IMR-90 (cell line): Measurements from ENCODE around the gene NUP205. TPM values are rescaled to one million over a fixed set of nuclear protein-coding genes. Genes with fewer than 3 reads are reported as not detected.

Experiments
- ATAC-seq: fragments of 200-7000 bp; cut with Tn5 transposase; 2 replicates; pipeline ENCODE4 v1.9.1; 2020; ENCODE audit warnings: low read depth, mild to moderate bottlenecking, moderate library complexity
- BruUV-seq: library from RNA; stranded (reverse); fragments of 400-500 nt; replicated peaks from 2 replicates; lab custom pipeline; 2021; lab: Mats Ljungman, UMichigan
- CTCF ChIA-PET: fragments of 300-600 bp; formaldehyde crosslinking; extraction: SDS; loops from one replicate; lab custom pipeline; 2021; ENCODE audit warnings: antibody characterized with exemption; lab: Yijun Ruan, JAX
- POLR2A ChIA-PET: fragments of 300-600 bp; sonication (Branson Sonifier 250); formaldehyde crosslinking; loops from one replicate; lab custom pipeline; 2022; ENCODE audit warnings: antibody characterized with exemption; ENCODE audit not compliant: unreplicated experiment; lab: Charles Lee
- DNase-seq: peaks from one replicate; pipeline ENCODE4 v3.0.0; 2013
- H2AFZ ChIP-seq: replicated peaks from 2 replicates; pipeline ENCODE3; 2013; ENCODE audit warnings: low read length, mild to moderate bottlenecking; ENCODE audit not compliant: poor library complexity
- H2AK5ac ChIP-seq: 2 replicates; pipeline ENCODE4 v1.6.1; 2013; ENCODE audit warnings: low read depth, low read length, inconsistent platforms
- H2AK9ac ChIP-seq: replicated peaks from 2 replicates; pipeline ENCODE3; 2013; ENCODE audit warnings: mild to moderate bottlenecking, low read depth, low read length, moderate library complexity; ENCODE audit not compliant: poor library complexity
- H2BK120ac ChIP-seq: 2 replicates; pipeline ENCODE4 v1.6.1; 2013; ENCODE audit warnings: low read depth, low read length, inconsistent platforms
- H2BK15ac ChIP-seq: 3 replicates; pipeline ENCODE4 v1.6.1; 2013; ENCODE audit warnings: low read depth, low read length, inconsistent platforms
- H2BK20ac ChIP-seq: 2 replicates; pipeline ENCODE4 v1.6.1; 2013; ENCODE audit warnings: low read depth, mild to moderate bottlenecking, inconsistent platforms, low read length, moderate library complexity
- H2BK5ac ChIP-seq: 2 replicates; pipeline ENCODE4 v1.6.1; 2013; ENCODE audit warnings: mild to moderate bottlenecking, low read depth, low read length, inconsistent platforms; ENCODE audit not compliant: poor library complexity, severe bottlenecking
- H3K14ac ChIP-seq: replicated peaks from 2 replicates; pipeline ENCODE4 v1.6.1; 2013; ENCODE audit warnings: low read depth, low read length, inconsistent platforms
- H3K18ac ChIP-seq: 2 replicates; pipeline ENCODE4 v1.6.1; 2013; ENCODE audit warnings: low read depth, low read length, control low read depth
- H3K23ac ChIP-seq: 2 replicates; pipeline ENCODE4 v1.6.1; 2013; ENCODE audit warnings: low read depth, low read length, inconsistent platforms
- H3K27ac ChIP-seq: 2 replicates; pipeline ENCODE4 v1.5.1; 2013; ENCODE audit warnings: mild to moderate bottlenecking, control low read depth, low read length; ENCODE audit not compliant: insufficient read depth
- H3K27me3 ChIP-seq: 2 replicates; pipeline ENCODE4 v1.6.1; 2013; ENCODE audit warnings: low read length; ENCODE audit not compliant: control insufficient read depth, insufficient read depth
- H3K36me3 ChIP-seq: 2 replicates; pipeline ENCODE4 v1.6.1; 2013; ENCODE audit warnings: low read length, mixed read lengths; ENCODE audit not compliant: control insufficient read depth, insufficient read depth
- H3K4ac ChIP-seq: 2 replicates; pipeline ENCODE4 v1.6.1; 2013; ENCODE audit warnings: low read depth, low read length, inconsistent platforms
- H3K4me1 ChIP-seq: 2 replicates; pipeline ENCODE4 v1.6.1; 2013; ENCODE audit warnings: low read length, mixed read lengths; ENCODE audit not compliant: control insufficient read depth, insufficient read depth
- H3K4me2 ChIP-seq: 2 replicates; pipeline ENCODE4 v1.6.1; 2013; ENCODE audit warnings: low read depth, mild to moderate bottlenecking, control low read depth, low read length, moderate library complexity
- H3K4me3 ChIP-seq: 2 replicates; pipeline ENCODE4 v1.5.1; 2013; ENCODE audit warnings: low read depth, mild to moderate bottlenecking, control low read depth, low read length, moderate library complexity; ENCODE audit not compliant: insufficient read depth
- H3K56ac ChIP-seq: 2 replicates; pipeline ENCODE4 v1.6.1; 2013; ENCODE audit warnings: low read length, inconsistent platforms; ENCODE audit not compliant: insufficient read depth; ENCODE audit errors: extremely low read depth
- H3K79me1 ChIP-seq, 2 experiments: 2 replicates each; pipeline ENCODE4 v1.6.1; 2013; ENCODE audit warnings: low read length in 2 of 2, inconsistent platforms in 1 of 2, low read depth in 1 of 2
- H3K9ac ChIP-seq: 2 replicates; pipeline ENCODE4 v1.6.1; 2013; ENCODE audit warnings: low read depth, low read length, control low read depth
- H3K9me1 ChIP-seq: 2 replicates; pipeline ENCODE4 v1.6.1; 2013; ENCODE audit warnings: low read length, inconsistent platforms; ENCODE audit not compliant: insufficient read depth
- H3K9me3 ChIP-seq: 2 replicates; pipeline ENCODE4 v1.6.1; 2013; ENCODE audit warnings: low read length; ENCODE audit not compliant: control insufficient read depth, insufficient read depth
- H4K20me1 ChIP-seq: 2 replicates; pipeline ENCODE4 v1.6.1; 2013; ENCODE audit warnings: low read length, inconsistent platforms; ENCODE audit not compliant: insufficient read depth
- H4K5ac ChIP-seq: 2 replicates; pipeline ENCODE4 v1.6.1; 2013; ENCODE audit warnings: mild to moderate bottlenecking, low read depth, low read length, control low read depth
- H4K8ac ChIP-seq, 2 experiments: 2 replicates each; pipeline ENCODE4 v1.6.1; 2013; ENCODE audit warnings: low read depth in 2 of 2, low read length in 2 of 2, control low read depth in 1 of 2, inconsistent platforms in 1 of 2
- H4K91ac ChIP-seq: 2 replicates; pipeline ENCODE4 v1.6.1; 2013; ENCODE audit warnings: low read depth, low read length, inconsistent platforms; ENCODE audit not compliant: insufficient read depth
- BHLHE40 ChIP-seq: fragments of 150-350 bp; IDR thresholded peaks from 2 replicates; pipeline ENCODE4 v1.6.1; 2016; ENCODE audit warnings: mild to moderate bottlenecking, low read depth, low read length
- CEBPB ChIP-seq: IDR thresholded peaks from 2 replicates; pipeline ENCODE4 v1.6.1; 2012; ENCODE audit warnings: low read depth, low read length, improper control_type of control experiment
- CHD1 ChIP-seq: IDR thresholded peaks from 2 replicates; pipeline ENCODE4 v1.6.1; 2012; ENCODE audit warnings: low read depth, low read length, improper control_type of control experiment
- FOS ChIP-seq: fragments of 150-350 bp; IDR thresholded peaks from 2 replicates; pipeline ENCODE4 v1.6.1; 2016; ENCODE audit warnings: low read depth, low read length
- MAFK ChIP-seq: IDR thresholded peaks from 2 replicates; pipeline ENCODE4 v1.6.1; 2012; ENCODE audit warnings: low read depth, low read length, improper control_type of control experiment
- MAZ ChIP-seq: IDR thresholded peaks from 2 replicates; pipeline ENCODE4 v1.6.1; 2012; ENCODE audit warnings: low read depth, mild to moderate bottlenecking, low read length, improper control_type of control experiment, moderate library complexity, borderline replicate concordance
- MXI1 ChIP-seq: IDR thresholded peaks from 2 replicates; pipeline ENCODE4 v1.6.1; 2012; ENCODE audit warnings: low read depth, mild to moderate bottlenecking, low read length, moderate library complexity, borderline replicate concordance
- NFE2L2 ChIP-seq: fragments of 150-350 bp; IDR thresholded peaks from 2 replicates; pipeline ENCODE4 v1.6.1; 2016; ENCODE audit warnings: low read depth, mild to moderate bottlenecking, low read length
- POLR2A ChIP-seq: IDR thresholded peaks from 2 replicates; pipeline ENCODE4 v1.6.1; 2012; ENCODE audit warnings: mild to moderate bottlenecking, low read depth, low read length
- RAD21 ChIP-seq: IDR thresholded peaks from 2 replicates; pipeline ENCODE4 v1.6.1; 2012; ENCODE audit warnings: low read length, improper control_type of control experiment
- RCOR1 ChIP-seq: IDR thresholded peaks from 2 replicates; pipeline ENCODE4 v1.6.1; 2012; ENCODE audit warnings: mild to moderate bottlenecking, low read length, improper control_type of control experiment; ENCODE audit not compliant: insufficient replicate concordance
- RFX5 ChIP-seq: IDR thresholded peaks from 2 replicates; pipeline ENCODE4 v1.8.0; 2012; ENCODE audit warnings: low read depth, mild to moderate bottlenecking, low read length, moderate library complexity
- SMC3 ChIP-seq: fragments of 150-350 bp; IDR thresholded peaks from 2 replicates; pipeline ENCODE4 v1.6.1; 2016; ENCODE audit warnings: low read depth, mild to moderate bottlenecking, antibody characterized with exemption, low read length, moderate library complexity
- WGBS, 2 experiments: methylation state at CpG; one replicate each; pipeline versions ENCODE4 v1.1.5 to v1.1.7; 2013; ENCODE audit warnings: missing lambda C conversion rate in 2 of 2; ENCODE audit not compliant: insufficient read length in 1 of 2; ENCODE audit errors: extremely low coverage in 2 of 2; 5-methylcytosine and 5-hydroxymethylcytosine counted together
- dilution Hi-C: fragments of 300-500 bp; cut with HindIII; formaldehyde crosslinking; loops from one replicate; pipeline ENCODE4 v1.14.3; 2018; ENCODE audit warnings: low sequenced_read_pairs; ENCODE audit not compliant: unreplicated experiment
- in situ Hi-C: fragments of 300-500 bp; cut with MboI; formaldehyde crosslinking; loops from 3 replicates; pipeline ENCODE4 v1.14.3; 2019; ENCODE audit warnings: low sequenced_read_pairs, inconsistent platforms, mixed read lengths
- intact Hi-C: fragments of 100-400 bp; cut with micrococcal nuclease; formaldehyde crosslinking; loops from 2 replicates; pipeline ENCODE4 v1.10.0; 2022
- polyA plus RNA-seq, 3 experiments: library from polyadenylated mRNA; depleted of rRNA; stranded (reverse); fragments of >200 nt; gene quantifications; 2 replicates each; pipeline ENCODE4 v1.2.3, GENCODE V29; 2012; ENCODE audit warnings: low replicate concordance in 1 of 3
- total RNA-seq: library from RNA; depleted of rRNA; stranded (reverse); fragments of >200 nt; gene quantifications from 2 replicates; pipeline ENCODE4 v1.2.3, GENCODE V29; 2012
- TF ChIP-seq, protein P1 (sequence below): fragments of 150-350 bp; IDR thresholded peaks from 2 replicates; pipeline ENCODE4 v1.6.1; 2017; ENCODE audit warnings: mild to moderate bottlenecking, antibody characterized with exemption, low read length, low read depth
- TF ChIP-seq, protein P2 (sequence below): conservative IDR thresholded peaks from 2 replicates; pipeline ENCODE4 v1.5.1; 2012; ENCODE audit warnings: mild to moderate bottlenecking, low read depth, low read length, improper control_type of control experiment
- TF ChIP-seq, protein P3 (sequence below): fragments of 150-350 bp; IDR thresholded peaks from 2 replicates; pipeline ENCODE4 v1.6.1; 2016; ENCODE audit warnings: low read depth, mild to moderate bottlenecking, low read length, moderate library complexity, borderline replicate concordance

The NUP205 gene
- total and polyA plus RNA-seq, 2 of the 4 experiments (the other 2 are of a cell fraction): 29.5 to 84.6 TPM

DNA sequence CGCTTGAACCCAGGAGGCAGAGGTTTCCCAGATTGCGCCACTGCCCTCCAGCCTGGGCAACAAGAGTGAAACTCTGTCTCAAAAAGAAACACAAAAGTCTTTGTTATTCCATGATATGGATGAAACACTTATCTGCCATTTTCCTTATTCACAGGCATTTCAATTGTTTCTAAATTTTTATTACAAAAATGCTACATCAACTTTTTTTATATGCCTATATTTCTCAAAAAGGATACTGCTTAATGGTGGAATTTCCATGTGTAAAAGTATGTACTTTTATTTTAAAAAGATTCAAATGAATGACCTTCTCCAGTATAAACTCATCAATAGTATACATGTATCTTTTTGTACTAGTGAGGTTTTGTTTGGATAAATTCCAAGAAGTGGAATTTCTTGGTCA is 62.7 kb downstream of the NUP205 start:
- Histone ChIP-seq H3K27me3 (no peaks in the 10 kb centered on the region), H3K56ac (no peak overlapping the region), H2BK20ac (no peak overlapping the region), H3K4me1 (no peaks in the 10 kb centered on the region), H3K18ac (no peak overlapping the region), H3K79me1 (peaks cover 2% of the 10 kb centered on the region in 2 experiments; a peak in 2 of 4 replicates), H3K9ac (no peak overlapping the region), H3K23ac (no peak overlapping the region), H4K8ac (no peak overlapping the region; a peak in 1 of 4 replicates), H3K36me3 (peaks cover 25% of the 10 kb centered on the region), H3K9me3 (no peaks in the 10 kb centered on the region), H4K20me1 (no peaks in the 10 kb centered on the region), H2BK120ac (no peak overlapping the region), H2AFZ (no peak overlapping the region), H2BK15ac (no peak overlapping the region), H4K5ac (no peak overlapping the region), H3K9me1 (no peaks in the 10 kb centered on the region), H4K91ac (no peak overlapping the region), H2AK5ac (peak overlapping the region; percentile 33; the same call in 1 of the 2 replicates), H3K4me3 (no peak overlapping the region), H2AK9ac (no peak overlapping the region), H3K27ac (peak overlapping the region; percentile 59; the same call in 1 of the 2 replicates), H3K14ac (no peak overlapping the region), H3K4me2 (no peak overlapping the region), H2BK5ac (no peak overlapping the region), H3K4ac (no peak overlapping the region)
- ATAC-seq (no peak), DNase-seq (peak; percentile 4)
- POLR2A ChIA-PET: interaction anchor here (0.5 kb wide), 1 partner anchor 44 kb away, joined by 3 read pairs; no protein-coding TSS in a partner anchor
- CTCF ChIA-PET: interaction anchor here (0.6 to 1.5 kb wide), 10 partner anchors 10 to 395 kb away, joined by 3 to 12 read pairs (median 3); no protein-coding TSS in a partner anchor
- no TSS peak for BruUV-seq
- in situ Hi-C loops (no loop called here), intact Hi-C loops (loop anchor here (2.0 to 5.0 kb wide), 4 partner anchors 24 to 388 kb away; partner anchors contain the start of gene STMP1), dilution Hi-C loops (no loop called here)
- TF ChIP-seq RFX5 (no peak), RCOR1 (no peak), MAZ (no peak), MAFK (no peak), CHD1 (no peak), FOS (no peak), RAD21 (no peak), SMC3 (no peak), MXI1 (no peak), CEBPB (no peak), POLR2A (no peak), NFE2L2 (no peak), BHLHE40 (no peak)
- TF ChIP-seq, protein P1, sequence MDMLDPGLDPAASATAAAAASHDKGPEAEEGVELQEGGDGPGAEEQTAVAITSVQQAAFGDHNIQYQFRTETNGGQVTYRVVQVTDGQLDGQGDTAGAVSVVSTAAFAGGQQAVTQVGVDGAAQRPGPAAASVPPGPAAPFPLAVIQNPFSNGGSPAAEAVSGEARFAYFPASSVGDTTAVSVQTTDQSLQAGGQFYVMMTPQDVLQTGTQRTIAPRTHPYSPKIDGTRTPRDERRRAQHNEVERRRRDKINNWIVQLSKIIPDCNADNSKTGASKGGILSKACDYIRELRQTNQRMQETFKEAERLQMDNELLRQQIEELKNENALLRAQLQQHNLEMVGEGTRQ: no peak
- TF ChIP-seq, protein P2, sequence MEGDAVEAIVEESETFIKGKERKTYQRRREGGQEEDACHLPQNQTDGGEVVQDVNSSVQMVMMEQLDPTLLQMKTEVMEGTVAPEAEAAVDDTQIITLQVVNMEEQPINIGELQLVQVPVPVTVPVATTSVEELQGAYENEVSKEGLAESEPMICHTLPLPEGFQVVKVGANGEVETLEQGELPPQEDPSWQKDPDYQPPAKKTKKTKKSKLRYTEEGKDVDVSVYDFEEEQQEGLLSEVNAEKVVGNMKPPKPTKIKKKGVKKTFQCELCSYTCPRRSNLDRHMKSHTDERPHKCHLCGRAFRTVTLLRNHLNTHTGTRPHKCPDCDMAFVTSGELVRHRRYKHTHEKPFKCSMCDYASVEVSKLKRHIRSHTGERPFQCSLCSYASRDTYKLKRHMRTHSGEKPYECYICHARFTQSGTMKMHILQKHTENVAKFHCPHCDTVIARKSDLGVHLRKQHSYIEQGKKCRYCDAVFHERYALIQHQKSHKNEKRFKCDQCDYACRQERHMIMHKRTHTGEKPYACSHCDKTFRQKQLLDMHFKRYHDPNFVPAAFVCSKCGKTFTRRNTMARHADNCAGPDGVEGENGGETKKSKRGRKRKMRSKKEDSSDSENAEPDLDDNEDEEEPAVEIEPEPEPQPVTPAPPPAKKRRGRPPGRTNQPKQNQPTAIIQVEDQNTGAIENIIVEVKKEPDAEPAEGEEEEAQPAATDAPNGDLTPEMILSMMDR: no peak
- TF ChIP-seq, protein P3, sequence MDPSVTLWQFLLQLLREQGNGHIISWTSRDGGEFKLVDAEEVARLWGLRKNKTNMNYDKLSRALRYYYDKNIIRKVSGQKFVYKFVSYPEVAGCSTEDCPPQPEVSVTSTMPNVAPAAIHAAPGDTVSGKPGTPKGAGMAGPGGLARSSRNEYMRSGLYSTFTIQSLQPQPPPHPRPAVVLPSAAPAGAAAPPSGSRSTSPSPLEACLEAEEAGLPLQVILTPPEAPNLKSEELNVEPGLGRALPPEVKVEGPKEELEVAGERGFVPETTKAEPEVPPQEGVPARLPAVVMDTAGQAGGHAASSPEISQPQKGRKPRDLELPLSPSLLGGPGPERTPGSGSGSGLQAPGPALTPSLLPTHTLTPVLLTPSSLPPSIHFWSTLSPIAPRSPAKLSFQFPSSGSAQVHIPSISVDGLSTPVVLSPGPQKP: no peak
- no CpG with 5 or more reads among the region's 2 CpGs for WGBS, 2 experiments
